ENCODE results near the gene SLC39A7.

- TF ChIP-seq CTCF (IDR thresholded peaks at IDR 0.05; ENCODE audit: low read length) (no peak), EZH2 (IDR thresholded peaks at IDR 0.05; ENCODE audit: borderline replicate concordance, low read length) (no peak)
Measured at GRCh38 chr6:33209856-33210255, 9.2 kb downstream of the SLC39A7 start.
